Measurements from ENCODE around the gene MAPK10. TPM values are rescaled to one million over a fixed set of nuclear protein-coding genes. Genes with fewer than 3 reads are reported as not detected.
"Not testable (repeated sequence)": the region's sequence is repeated elsewhere in the genome, so short reads cannot be mapped to it uniquely, and the experiment has no call there.

Gene MAPK10
- total RNA-seq, 1 experiment from 2014 or later: 4.7 TPM

- no CpG with 5 or more reads among the region's 5 CpGs for WGBS (ENCODE audit: extremely low coverage, insufficient read length, low lambda C conversion rate)
- Histone ChIP-seq H3K27me3 (ENCODE audit: insufficient read depth, low read length) (no peaks in the 10 kb centered on the region), H3K23me2 (ENCODE audit: insufficient read length, low read depth, low read length, poor library complexity, severe bottlenecking) (no peaks in the 10 kb centered on the region), H2BK5ac (ENCODE audit: insufficient read length, low read length) (no peak overlapping the region), H2BK120ac (ENCODE audit: low read depth, low read length, poor library complexity, severe bottlenecking) (no peak overlapping the region), H2AFZ (ENCODE audit: low read length) (no peak overlapping the region), H3K14ac (ENCODE audit: insufficient read depth, low read length) (no peak overlapping the region), H3T11ph (ENCODE audit: low read length) (no peak overlapping the region), H3K56ac (ENCODE audit: insufficient read length, low read depth, low read length) (no peak overlapping the region), H4K5ac (ENCODE audit: insufficient read length, low read depth, low read length) (no peak overlapping the region), H3K4ac (ENCODE audit: low read depth, low read length) (no peak overlapping the region), H3K23ac (ENCODE audit: insufficient read length, low read depth, low read length) (no peak overlapping the region), H3K9me3 (ENCODE audit: control insufficient read depth, low read depth, low read length) (no peaks in the 10 kb centered on the region), H4K91ac (ENCODE audit: insufficient read length, low read depth, low read length) (no peak overlapping the region), H3K18ac (ENCODE audit: insufficient read length, low read depth, low read length) (no peak overlapping the region), H2BK15ac (ENCODE audit: low read depth, low read length) (no peak overlapping the region), H2AK5ac (ENCODE audit: insufficient read length, low read length) (no peak overlapping the region), H2BK20ac (ENCODE audit: low read depth, low read length, poor library complexity, severe bottlenecking) (no peak overlapping the region), H4K8ac (replicated peaks; ENCODE audit: insufficient read length, low read depth, low read length) (no peak overlapping the region), H3K79me2 (ENCODE audit: insufficient read depth, low read length) (no peaks in the 10 kb centered on the region), H3K4me2 (ENCODE audit: insufficient read depth, insufficient read length, low read length) (no peak overlapping the region), H3K27ac (ENCODE audit: insufficient read length, low read depth, low read length) (no peak overlapping the region), H3K9ac (ENCODE audit: extremely low read depth, insufficient read length, low read length) (no peak overlapping the region), H2BK12ac (ENCODE audit: insufficient read length, low read depth, low read length) (no peak overlapping the region), H3K4me1 (ENCODE audit: insufficient read depth, low read length) (no peaks in the 10 kb centered on the region), H4K20me1 (ENCODE audit: control insufficient read depth, insufficient read depth, insufficient read length) (no peaks in the 10 kb centered on the region), H3K79me1 (ENCODE audit: insufficient read depth, low read depth, low read length, poor library complexity, severe bottlenecking) (no peaks in the 10 kb centered on the region)
- H3K9me3 Mint-ChIP-seq: peaks cover 0 to 3% of the 10 kb centered on the region in 2 experiments; a peak in 1 of 5 replicates
- no peak for DNase-seq
- TF ChIP-seq CTCF (conservative IDR thresholded peaks at IDR 0.05): no peak
- H3K27ac Mint-ChIP-seq: no peak overlapping the region
- H3K4me1 Mint-ChIP-seq: peaks cover 3 to 11% of the 10 kb centered on the region in 2 experiments; a peak in 3 of 4 replicates
- H3K4me3 Mint-ChIP-seq: no peak overlapping the region
- H3K36me3 Mint-ChIP-seq (ENCODE audit: insufficient read depth in 1 of 3, low read depth in 3 of 3): peaks cover 0 to 5% (median 0%) of the 10 kb centered on the region in 3 experiments; a peak in 1 of 7 replicates
- H3K27me3 Mint-ChIP-seq (ENCODE audit: low read depth): no peaks in the 10 kb centered on the region
These were observed 28.7 kb downstream of the MAPK10 start for GRCh38 chr4:86330961-86331742.

GRCh38 chr4:86330411-86330810 is 29.4 kb downstream of the MAPK10 start:
- peaks cover 3 to 11% of the 10 kb centered on the region in 2 experiments; a peak in 3 of 4 replicates for H3K4me1 Mint-ChIP-seq
- not testable (repeated sequence) for H3K27me3 ChIP-seq (ENCODE audit: insufficient read depth, low read length); H3K36me3 Mint-ChIP-seq (ENCODE audit: insufficient read depth in 1 of 3, low read depth in 3 of 3); H3K9ac ChIP-seq (ENCODE audit: extremely low read depth, insufficient read length, low read length); H2AK5ac ChIP-seq (ENCODE audit: insufficient read length, low read length); H3K9me3 Mint-ChIP-seq; DNase-seq; H4K5ac ChIP-seq (ENCODE audit: insufficient read length, low read depth, low read length); H3K23ac ChIP-seq (ENCODE audit: insufficient read length, low read depth, low read length); H2BK120ac ChIP-seq (ENCODE audit: low read depth, low read length, poor library complexity, severe bottlenecking); H2BK15ac ChIP-seq (ENCODE audit: low read depth, low read length); H2AFZ ChIP-seq (ENCODE audit: low read length); H3K79me2 ChIP-seq (ENCODE audit: insufficient read depth, low read length); H3K18ac ChIP-seq (ENCODE audit: insufficient read length, low read depth, low read length); H3K56ac ChIP-seq (ENCODE audit: insufficient read length, low read depth, low read length); H3T11ph ChIP-seq (ENCODE audit: low read length); H3K79me1 ChIP-seq (ENCODE audit: insufficient read depth, low read depth, low read length, poor library complexity, severe bottlenecking); H3K4me3 Mint-ChIP-seq; H3K27me3 Mint-ChIP-seq (ENCODE audit: low read depth); H3K27ac Mint-ChIP-seq; H3K23me2 ChIP-seq (ENCODE audit: insufficient read length, low read depth, low read length, poor library complexity, severe bottlenecking); H3K9me3 ChIP-seq (ENCODE audit: control insufficient read depth, low read depth, low read length); H3K27ac ChIP-seq (ENCODE audit: insufficient read length, low read depth, low read length); H4K8ac ChIP-seq (replicated peaks; ENCODE audit: insufficient read length, low read depth, low read length); H2BK12ac ChIP-seq (ENCODE audit: insufficient read length, low read depth, low read length); H2BK5ac ChIP-seq (ENCODE audit: insufficient read length, low read length); H2BK20ac ChIP-seq (ENCODE audit: low read depth, low read length, poor library complexity, severe bottlenecking); H3K14ac ChIP-seq (ENCODE audit: insufficient read depth, low read length); H3K4me2 ChIP-seq (ENCODE audit: insufficient read depth, insufficient read length, low read length); H3K4me1 ChIP-seq (ENCODE audit: insufficient read depth, low read length); H4K91ac ChIP-seq (ENCODE audit: insufficient read length, low read depth, low read length); H3K4ac ChIP-seq (ENCODE audit: low read depth, low read length); H4K20me1 ChIP-seq (ENCODE audit: control insufficient read depth, insufficient read depth, insufficient read length)
- no CpG with 5 or more reads among the region's 5 CpGs for WGBS (ENCODE audit: extremely low coverage, insufficient read length, low lambda C conversion rate)
